HCT116 (cell line): ENCODE measurements around the gene TBX2. TPM values are rescaled to one million over a fixed set of nuclear protein-coding genes. Genes with fewer than 3 reads are reported as not detected.

Experiments used
- ATAC-seq: fragments of 200-7000 bp; cut with Tn5 transposase; 2 replicates; pipeline ENCODE4 v1.9.1; 2020; ENCODE audit warnings: mild to moderate bottlenecking, moderate library complexity
- BruUV-seq: library from RNA; stranded (reverse); fragments of 400-500 nt; replicated peaks from 2 replicates; lab custom pipeline; 2021; lab: Mats Ljungman, UMichigan
- CTCF ChIA-PET: fragments of 300-600 bp; sonication (Branson Sonifier 250); formaldehyde crosslinking; loops from one replicate; lab custom pipeline; 2021; ENCODE audit warnings: antibody characterized with exemption; lab: Charles Lee
- POLR2A ChIA-PET: fragments of 300-600, 350-600 bp; sonication (Branson Sonifier 250); formaldehyde crosslinking; loops from one replicate; lab custom pipeline; 2021; ENCODE audit warnings: antibody characterized with exemption; lab: Charles Lee
- RAD21 ChIA-PET, 2 experiments: fragments of 300-600 bp; sonication (Branson Sonifier 250); formaldehyde crosslinking; loops; one replicate each; lab custom pipeline; 2023; ENCODE audit warnings: low total read pairs in 2 of 2; ENCODE audit not compliant: uncharacterized antibody in 2 of 2, unreplicated experiment in 2 of 2, low non-redundant PET in 1 of 2; lab: Charles Lee
- DNase-seq: peaks from one replicate; pipeline ENCODE4 v3.0.0-alpha.2; 2010; ENCODE audit warnings: low read depth, low spot score
- H2AFZ ChIP-seq: fragments of 200-600 bp; shearing (Covaris generic), sonication (generic); 2 replicates; pipeline ENCODE4 v1.6.1; 2017; ENCODE audit warnings: low read depth, mixed run types, mixed read lengths, antibody characterized with exemption, low read length; ENCODE audit not compliant: poor library complexity, severe bottlenecking
- H3K27ac ChIP-seq: 2 replicates; pipeline ENCODE4 v1.5.1; 2012; ENCODE audit warnings: low read depth, low read length
- H3K27me3 ChIP-seq: fragments of 200-600 bp; sonication (generic); 2 replicates; pipeline ENCODE4 v1.6.1; 2016; ENCODE audit warnings: mixed run types, low read length, mixed read lengths; ENCODE audit not compliant: insufficient read depth
- H3K36me3 ChIP-seq, 2 experiments: fragments of 200-500 bp in 1 of 2; fragments of 200-600 bp in 1 of 2; sonication (Bioruptor generic) in 1 of 2; sonication (generic) in 1 of 2; 2 replicates each; pipeline versions ENCODE4 v1.5.1 to v1.6.1; 2014 to 2016; ENCODE audit warnings: low read length in 2 of 2, inconsistent platforms in 1 of 2, mixed read lengths in 1 of 2, mixed run types in 1 of 2; ENCODE audit not compliant: insufficient read depth in 2 of 2, control insufficient read depth in 1 of 2
- H3K4me1 ChIP-seq, 2 experiments: fragments of 200-600 bp in 1 of 2; sonication (generic) in 1 of 2; 2 replicates each; pipeline versions ENCODE4 v1.5.1 to v1.6.1; 2012 to 2017; ENCODE audit warnings: low read length in 2 of 2, inconsistent platforms in 1 of 2, mild to moderate bottlenecking in 1 of 2, mixed read lengths in 1 of 2, mixed run types in 1 of 2, moderate library complexity in 1 of 2; ENCODE audit not compliant: insufficient read depth in 2 of 2, control insufficient read depth in 1 of 2
- H3K4me2 ChIP-seq: fragments of 200-600 bp; sonication (generic); 2 replicates; pipeline ENCODE4 v1.6.1; 2017; ENCODE audit warnings: mixed run types, low read length, mixed read lengths
- H3K4me3 ChIP-seq, 2 experiments: fragments of 200-600 bp in 1 of 2; sonication (generic) in 1 of 2; replicated peaks in 1 of 2; 2 replicates each; pipeline ENCODE4 v1.5.1; 2011 to 2016; ENCODE audit warnings: low read length in 2 of 2, control low read depth in 1 of 2, low read depth in 1 of 2, mild to moderate bottlenecking in 1 of 2, mixed read lengths in 1 of 2, mixed run types in 1 of 2
- H3K79me2 ChIP-seq: fragments of 200-600 bp; sonication (generic); 2 replicates; pipeline ENCODE4 v1.6.1; 2017; ENCODE audit warnings: mild to moderate bottlenecking, mixed run types, low read length, moderate library complexity, mixed read lengths; ENCODE audit not compliant: insufficient read depth
- H3K9ac ChIP-seq: fragments of 200-600 bp; sonication (generic); 2 replicates; pipeline ENCODE4 v1.6.1; 2016; ENCODE audit warnings: low read length, mixed read lengths
- H3K9me2 ChIP-seq: fragments of 200-600 bp; sonication (generic), shearing (Covaris generic); 2 replicates; pipeline ENCODE4 v1.6.1; 2017; ENCODE audit warnings: mixed run types, mild to moderate bottlenecking, moderate library complexity; ENCODE audit not compliant: insufficient read depth
- H3K9me3 ChIP-seq, 2 experiments: fragments of 200-500 bp in 1 of 2; fragments of 200-600 bp in 1 of 2; sonication (Bioruptor generic) in 1 of 2; sonication (generic) in 1 of 2; 2 replicates each; pipeline ENCODE4 v1.6.1; 2014 to 2017; ENCODE audit warnings: low read length in 2 of 2, mixed read lengths in 2 of 2, inconsistent platforms in 1 of 2, low read depth in 1 of 2, mild to moderate bottlenecking in 1 of 2, mixed run types in 1 of 2, moderate library complexity in 1 of 2; ENCODE audit not compliant: control insufficient read depth in 1 of 2, insufficient read depth in 1 of 2
- H4K20me1 ChIP-seq: fragments of 200-600 bp; sonication (generic), shearing (Covaris generic); 2 replicates; pipeline ENCODE4 v1.6.1; 2017; ENCODE audit warnings: mixed run types, mild to moderate bottlenecking, moderate library complexity; ENCODE audit not compliant: insufficient read depth
- intact Hi-C: fragments of 100-400 bp; cut with micrococcal nuclease; formaldehyde crosslinking; loops from 2 replicates; pipeline ENCODE4 v1.10.0; 2022
- total RNA-seq: library from RNA; stranded (reverse); gene quantifications from one replicate; pipeline ENCODE4 v1.2.1, GENCODE V29; 2021; ENCODE audit not compliant: unreplicated experiment
- TF ChIP-seq, protein P1 (sequence below): IDR thresholded peaks from 2 replicates; pipeline ENCODE4 v1.6.1; 2012; ENCODE audit warnings: low read depth
- TF ChIP-seq, protein P2 (sequence below): IDR thresholded peaks from 2 replicates; pipeline ENCODE4 v1.6.1; 2011; ENCODE audit warnings: mild to moderate bottlenecking, low read length, moderate library complexity; ENCODE audit not compliant: insufficient replicate concordance; ENCODE audit errors: extremely low read depth

TBX2 gene
- total RNA-seq, 1 experiment from 2014 or later: 0.71 TPM

DNA sequence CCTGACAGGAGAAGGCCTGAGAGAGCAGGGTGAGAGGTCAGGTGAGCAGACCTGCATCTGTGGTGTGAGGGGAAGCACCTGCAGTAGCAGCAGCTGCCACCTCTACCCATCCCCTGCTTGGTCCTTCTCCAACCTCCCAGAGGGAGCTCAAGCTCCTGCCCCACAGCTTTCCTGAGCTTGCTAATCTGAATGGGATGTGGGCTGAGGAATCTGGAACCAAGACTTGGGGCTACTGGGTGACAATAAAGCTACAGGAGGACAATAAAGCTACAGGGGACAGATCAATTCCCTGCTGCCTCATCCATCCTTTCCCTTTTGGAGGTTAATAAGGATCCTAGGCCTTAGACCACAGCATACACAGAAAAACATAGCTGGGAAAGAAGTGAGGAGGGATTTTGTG is 47.7 kb downstream of the TBX2 start:
- ChIA-PET POLR2A (interaction anchor here (1.2 to 1.6 kb wide), 2 partner anchors 21 to 49 kb away, joined by 3 to 4 read pairs; no protein-coding TSS in a partner anchor), CTCF (no interaction called here)
- Histone ChIP-seq H3K9me3 (no peaks in the 10 kb centered on the region), H3K4me1 (peaks cover 0 to 8% of the 10 kb centered on the region in 2 experiments; a peak in 2 of 4 replicates), H3K27me3 (no peaks in the 10 kb centered on the region), H3K9ac (no peak overlapping the region), H3K9me2 (no peaks in the 10 kb centered on the region), H3K4me3 (no peak overlapping the region)
- no TSS peak for BruUV-seq
- no peak for ATAC-seq
- TF ChIP-seq, protein P1, sequence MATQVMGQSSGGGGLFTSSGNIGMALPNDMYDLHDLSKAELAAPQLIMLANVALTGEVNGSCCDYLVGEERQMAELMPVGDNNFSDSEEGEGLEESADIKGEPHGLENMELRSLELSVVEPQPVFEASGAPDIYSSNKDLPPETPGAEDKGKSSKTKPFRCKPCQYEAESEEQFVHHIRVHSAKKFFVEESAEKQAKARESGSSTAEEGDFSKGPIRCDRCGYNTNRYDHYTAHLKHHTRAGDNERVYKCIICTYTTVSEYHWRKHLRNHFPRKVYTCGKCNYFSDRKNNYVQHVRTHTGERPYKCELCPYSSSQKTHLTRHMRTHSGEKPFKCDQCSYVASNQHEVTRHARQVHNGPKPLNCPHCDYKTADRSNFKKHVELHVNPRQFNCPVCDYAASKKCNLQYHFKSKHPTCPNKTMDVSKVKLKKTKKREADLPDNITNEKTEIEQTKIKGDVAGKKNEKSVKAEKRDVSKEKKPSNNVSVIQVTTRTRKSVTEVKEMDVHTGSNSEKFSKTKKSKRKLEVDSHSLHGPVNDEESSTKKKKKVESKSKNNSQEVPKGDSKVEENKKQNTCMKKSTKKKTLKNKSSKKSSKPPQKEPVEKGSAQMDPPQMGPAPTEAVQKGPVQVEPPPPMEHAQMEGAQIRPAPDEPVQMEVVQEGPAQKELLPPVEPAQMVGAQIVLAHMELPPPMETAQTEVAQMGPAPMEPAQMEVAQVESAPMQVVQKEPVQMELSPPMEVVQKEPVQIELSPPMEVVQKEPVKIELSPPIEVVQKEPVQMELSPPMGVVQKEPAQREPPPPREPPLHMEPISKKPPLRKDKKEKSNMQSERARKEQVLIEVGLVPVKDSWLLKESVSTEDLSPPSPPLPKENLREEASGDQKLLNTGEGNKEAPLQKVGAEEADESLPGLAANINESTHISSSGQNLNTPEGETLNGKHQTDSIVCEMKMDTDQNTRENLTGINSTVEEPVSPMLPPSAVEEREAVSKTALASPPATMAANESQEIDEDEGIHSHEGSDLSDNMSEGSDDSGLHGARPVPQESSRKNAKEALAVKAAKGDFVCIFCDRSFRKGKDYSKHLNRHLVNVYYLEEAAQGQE: no peak
- TF ChIP-seq, protein P2, sequence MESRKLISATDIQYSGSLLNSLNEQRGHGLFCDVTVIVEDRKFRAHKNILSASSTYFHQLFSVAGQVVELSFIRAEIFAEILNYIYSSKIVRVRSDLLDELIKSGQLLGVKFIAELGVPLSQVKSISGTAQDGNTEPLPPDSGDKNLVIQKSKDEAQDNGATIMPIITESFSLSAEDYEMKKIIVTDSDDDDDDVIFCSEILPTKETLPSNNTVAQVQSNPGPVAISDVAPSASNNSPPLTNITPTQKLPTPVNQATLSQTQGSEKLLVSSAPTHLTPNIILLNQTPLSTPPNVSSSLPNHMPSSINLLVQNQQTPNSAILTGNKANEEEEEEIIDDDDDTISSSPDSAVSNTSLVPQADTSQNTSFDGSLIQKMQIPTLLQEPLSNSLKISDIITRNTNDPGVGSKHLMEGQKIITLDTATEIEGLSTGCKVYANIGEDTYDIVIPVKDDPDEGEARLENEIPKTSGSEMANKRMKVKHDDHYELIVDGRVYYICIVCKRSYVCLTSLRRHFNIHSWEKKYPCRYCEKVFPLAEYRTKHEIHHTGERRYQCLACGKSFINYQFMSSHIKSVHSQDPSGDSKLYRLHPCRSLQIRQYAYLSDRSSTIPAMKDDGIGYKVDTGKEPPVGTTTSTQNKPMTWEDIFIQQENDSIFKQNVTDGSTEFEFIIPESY: no peak
- TF ChIP-seq, all 23 proteins: peak for 0
- no peaks in the 10 kb centered on the region for H3K36me3 ChIP-seq
- RAD21 ChIA-PET: no interaction called here
- no peak overlapping the region for H3K27ac ChIP-seq
- no peaks in the 10 kb centered on the region for H4K20me1 ChIP-seq
- DNase-seq: no peak
- no peak overlapping the region for H3K4me2 ChIP-seq
- intact Hi-C loops: no loop called here
- no peaks in the 10 kb centered on the region for H3K79me2 ChIP-seq
- no peak overlapping the region for H2AFZ ChIP-seq
